HG03565 (cell line): Measurements from ENCODE around the gene ALPI.
"Not testable (repeated sequence)": the region's sequence is repeated elsewhere in the genome, so short reads cannot be mapped to it uniquely, and the experiment has no call there.

Source experiments
- ATAC-seq: cut with Tn5 transposase; IDR thresholded peaks from one replicate; pipeline ENCODE4 v1.9.1; 2021; ENCODE audit warnings: mild to moderate bottlenecking, moderate library complexity; ENCODE audit not compliant: unreplicated experiment

ALPI gene

DNA sequence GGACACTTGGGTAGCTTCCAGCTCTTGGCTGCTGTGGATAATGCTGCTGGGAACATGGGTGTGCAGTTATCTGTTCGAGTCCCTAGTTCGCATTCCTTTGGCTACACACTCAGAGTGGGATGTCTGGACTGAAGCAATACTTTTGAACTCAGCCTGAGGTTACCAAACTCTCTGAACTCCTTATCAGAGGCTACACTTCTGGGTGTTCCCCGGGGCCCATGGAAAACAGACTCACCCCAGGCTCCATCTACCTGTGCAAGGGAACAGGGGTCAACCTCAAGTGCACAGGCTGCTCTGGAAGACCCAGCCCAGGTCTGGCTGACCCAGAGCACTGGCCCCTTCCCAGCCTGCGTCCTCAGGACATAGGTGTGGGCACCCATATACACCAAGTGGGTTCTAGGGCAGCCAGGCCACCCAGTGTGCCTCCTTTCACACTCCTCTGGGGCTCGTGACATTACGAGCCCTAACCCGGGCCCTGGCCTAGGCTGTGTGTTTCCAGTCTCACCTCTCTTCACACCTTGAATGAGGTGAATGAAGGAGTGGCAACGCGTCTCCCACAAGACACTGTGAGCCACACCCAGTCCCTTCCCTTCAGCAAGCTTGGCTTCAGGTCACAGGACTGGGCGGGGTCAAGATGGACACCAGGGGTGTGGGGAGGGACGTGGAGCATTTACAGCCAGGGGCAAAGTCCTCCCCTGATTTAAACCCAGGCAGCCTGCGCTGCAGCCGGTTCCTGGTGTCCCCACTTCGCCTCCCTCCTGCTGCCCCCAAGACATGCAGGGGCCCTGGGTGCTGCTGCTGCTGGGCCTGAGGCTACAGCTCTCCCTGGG is at the start of gene ALPI:
Gene ALPI (plus strand): TSS at position 728 of the 830 bp plus-strand sequence. CDS start 47 bp downstream, at position 775.
- ATAC-seq = no peak

- no peak for ATAC-seq
Observed at GRCh38 chr2:232406556-232407310, 49.2 kb upstream of the ALPI start, which contains the start of gene ALPG. ALPG (plus strand) TSS chr2:232406844; CDS start chr2:232406895, 51 bp downstream.

GRCh38 chr2:232407428-232408150 is 48.4 kb upstream of the ALPI start:
- ATAC-seq = not testable (repeated sequence)

- not testable (repeated sequence) for ATAC-seq
Observed at GRCh38 chr2:232408269-232408668, 47.7 kb upstream of the ALPI start.

GRCh38 chr2:232409617-232410016 is 46.3 kb upstream of the ALPI start:
- not testable (repeated sequence) for ATAC-seq

- ATAC-seq = no peak
Observed at GRCh38 chr2:232410238-232410900, 45.6 kb upstream of the ALPI start.

- no peak for ATAC-seq
Observed at GRCh38 chr2:232411901-232412629, 43.9 kb upstream of the ALPI start.

- no peak for ATAC-seq
Observed at GRCh38 chr2:232412986-232413385, 43.0 kb upstream of the ALPI start.

GRCh38 chr2:232415138-232415690 is 40.7 kb upstream of the ALPI start:
- ATAC-seq = no peak

DNA sequence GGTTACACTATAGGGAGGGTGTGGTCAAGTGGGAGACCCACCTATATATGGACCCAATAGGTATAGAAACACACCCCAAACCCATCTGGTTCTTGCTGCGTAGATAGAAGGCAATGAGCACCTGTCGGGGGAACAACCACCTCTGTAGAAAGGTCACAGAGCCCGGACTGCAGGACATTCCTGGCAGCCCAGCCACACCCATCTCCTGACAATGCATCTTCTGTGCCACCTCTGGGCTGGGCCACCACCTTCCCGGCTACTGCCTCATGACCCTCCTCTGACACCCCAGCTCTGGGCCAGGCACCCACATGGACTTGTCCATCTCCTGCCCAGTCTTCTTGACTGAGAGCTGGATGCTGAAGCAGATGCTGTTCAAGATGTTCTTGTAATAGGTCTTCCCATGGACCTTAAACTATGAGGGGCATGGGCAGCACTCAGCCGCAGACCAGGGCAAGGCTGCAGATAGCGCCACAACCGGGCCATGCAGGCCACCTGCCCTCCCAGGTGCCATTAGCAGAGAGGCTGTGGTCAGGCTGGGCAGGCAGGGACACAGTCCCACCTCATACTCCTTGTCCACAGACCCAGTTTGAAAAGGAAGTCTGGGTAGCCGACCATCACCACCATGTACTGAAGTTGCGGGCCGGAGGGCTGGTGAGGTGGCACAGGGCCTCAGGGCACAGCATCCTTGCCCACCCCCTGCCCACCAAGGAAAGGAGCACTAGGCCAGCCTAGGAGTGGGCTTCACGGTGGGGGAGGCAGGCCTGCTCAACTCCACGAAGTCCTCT is 40.0 kb upstream of the ALPI start:
- no peak for ATAC-seq

- ATAC-seq = no peak
Observed at GRCh38 chr2:232416521-232417470, 39.2 kb upstream of the ALPI start.

DNA sequence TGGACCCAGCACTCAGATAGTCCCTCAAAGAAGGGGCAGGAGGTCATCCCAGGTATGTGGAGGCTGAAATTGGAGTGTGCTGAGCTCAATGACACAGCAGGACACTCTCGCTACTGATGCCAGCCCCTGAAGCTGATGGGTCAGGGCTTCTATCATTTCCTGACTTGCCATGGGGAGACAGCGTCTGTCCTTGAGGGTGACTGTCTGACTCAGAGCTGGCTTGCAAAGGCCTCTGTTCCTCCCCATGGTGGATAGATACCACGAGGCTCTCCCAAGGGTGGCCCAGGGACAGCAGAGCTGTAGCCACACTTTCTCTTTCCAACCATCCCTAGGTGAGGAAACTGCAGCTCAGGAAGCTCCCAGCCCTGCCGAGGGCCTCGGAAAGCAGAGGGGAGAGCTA is 38.5 kb upstream of the ALPI start:
- no peak for ATAC-seq

GRCh38 chr2:232418056-232418455 is 37.9 kb upstream of the ALPI start:
- ATAC-seq = no peak

GRCh38 chr2:232418466-232419244 is 37.3 kb upstream of the ALPI start:
- ATAC-seq = no peak

DNA sequence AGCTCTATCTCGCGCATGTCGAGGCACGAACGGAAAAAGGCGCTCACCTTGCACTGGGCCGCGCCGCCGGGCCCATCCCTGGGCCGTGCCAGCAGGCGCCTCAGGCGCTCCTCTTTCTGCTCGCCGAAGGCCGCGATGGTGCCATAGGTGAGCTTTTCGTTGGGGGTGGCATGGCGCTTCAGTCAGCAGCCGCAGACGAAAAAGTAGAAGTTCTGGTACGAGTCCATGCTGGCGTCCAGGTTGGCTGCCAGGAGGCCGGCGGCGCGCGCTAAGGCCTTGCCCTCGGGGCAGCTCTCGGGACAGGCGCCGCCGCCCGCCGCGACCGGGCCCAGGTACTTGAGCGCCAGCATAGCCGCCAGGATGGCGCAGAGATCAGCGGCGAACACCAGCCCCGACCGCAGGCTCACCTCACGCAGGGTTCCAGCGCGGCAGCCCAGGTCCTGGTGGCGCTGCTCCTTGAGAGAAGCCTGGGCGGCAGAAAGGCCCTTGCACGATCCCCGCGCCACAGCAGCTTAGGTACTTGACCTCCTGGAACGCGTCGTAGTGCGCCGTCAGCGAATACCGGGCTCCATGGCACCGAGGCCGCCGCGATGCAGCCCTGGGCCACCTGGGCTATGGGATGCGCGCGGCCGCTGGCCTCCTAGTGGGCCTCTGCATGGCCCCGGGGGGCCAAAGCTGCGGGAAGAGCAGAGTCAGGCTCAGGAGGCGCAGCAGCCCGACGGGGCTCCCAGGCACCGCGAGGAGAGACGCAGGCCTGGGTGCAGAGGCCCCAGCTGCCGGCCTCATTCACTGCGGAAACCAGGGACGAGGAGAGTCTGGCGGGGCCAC is 36.5 kb upstream of the ALPI start:
- no peak for ATAC-seq

GRCh38 chr2:232420073-232420454 is 35.9 kb upstream of the ALPI start:
- no peak for ATAC-seq
